Measurements from ENCODE around the gene KPNB1.

Gene KPNB1

DNA sequence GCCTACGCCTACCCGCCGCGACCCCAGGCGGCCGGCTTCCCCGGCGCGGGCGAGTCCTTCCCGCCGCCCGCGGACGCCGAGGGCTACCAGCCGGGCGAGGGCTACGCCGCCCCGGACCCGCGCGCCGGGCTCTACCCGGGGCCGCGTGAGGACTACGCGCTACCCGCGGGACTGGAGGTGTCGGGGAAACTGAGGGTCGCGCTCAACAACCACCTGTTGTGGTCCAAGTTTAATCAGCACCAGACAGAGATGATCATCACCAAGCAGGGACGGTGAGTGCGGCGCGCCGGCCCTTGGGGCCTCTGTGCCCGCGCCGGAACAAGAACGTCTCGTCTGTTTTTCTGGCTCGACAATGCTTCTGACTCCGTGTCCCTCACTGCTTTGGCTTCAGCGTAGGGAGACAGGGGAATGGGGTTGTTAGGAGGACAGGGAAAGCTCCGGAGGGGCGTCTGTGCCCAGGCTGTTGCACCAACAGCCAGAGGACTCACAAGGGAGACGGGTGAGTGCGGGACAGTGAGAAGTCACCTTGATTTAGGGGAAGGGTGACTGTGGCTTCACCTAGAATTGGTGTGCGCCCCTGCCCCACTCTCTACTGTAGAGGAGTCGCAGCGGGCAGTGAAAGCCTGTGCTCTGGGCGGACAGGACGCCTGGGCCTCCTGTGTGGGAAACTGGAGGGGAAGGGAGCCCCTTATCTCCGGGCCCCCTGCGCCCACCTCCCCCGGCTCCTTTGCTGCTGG, 84.1 kb downstream of the KPNB1 start:
- TF ChIP-seq, protein P1, sequence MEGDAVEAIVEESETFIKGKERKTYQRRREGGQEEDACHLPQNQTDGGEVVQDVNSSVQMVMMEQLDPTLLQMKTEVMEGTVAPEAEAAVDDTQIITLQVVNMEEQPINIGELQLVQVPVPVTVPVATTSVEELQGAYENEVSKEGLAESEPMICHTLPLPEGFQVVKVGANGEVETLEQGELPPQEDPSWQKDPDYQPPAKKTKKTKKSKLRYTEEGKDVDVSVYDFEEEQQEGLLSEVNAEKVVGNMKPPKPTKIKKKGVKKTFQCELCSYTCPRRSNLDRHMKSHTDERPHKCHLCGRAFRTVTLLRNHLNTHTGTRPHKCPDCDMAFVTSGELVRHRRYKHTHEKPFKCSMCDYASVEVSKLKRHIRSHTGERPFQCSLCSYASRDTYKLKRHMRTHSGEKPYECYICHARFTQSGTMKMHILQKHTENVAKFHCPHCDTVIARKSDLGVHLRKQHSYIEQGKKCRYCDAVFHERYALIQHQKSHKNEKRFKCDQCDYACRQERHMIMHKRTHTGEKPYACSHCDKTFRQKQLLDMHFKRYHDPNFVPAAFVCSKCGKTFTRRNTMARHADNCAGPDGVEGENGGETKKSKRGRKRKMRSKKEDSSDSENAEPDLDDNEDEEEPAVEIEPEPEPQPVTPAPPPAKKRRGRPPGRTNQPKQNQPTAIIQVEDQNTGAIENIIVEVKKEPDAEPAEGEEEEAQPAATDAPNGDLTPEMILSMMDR (IDR thresholded peaks at IDR 0.05; ENCODE audit: extremely low read depth, missing control alignments) = no peak

DNA sequence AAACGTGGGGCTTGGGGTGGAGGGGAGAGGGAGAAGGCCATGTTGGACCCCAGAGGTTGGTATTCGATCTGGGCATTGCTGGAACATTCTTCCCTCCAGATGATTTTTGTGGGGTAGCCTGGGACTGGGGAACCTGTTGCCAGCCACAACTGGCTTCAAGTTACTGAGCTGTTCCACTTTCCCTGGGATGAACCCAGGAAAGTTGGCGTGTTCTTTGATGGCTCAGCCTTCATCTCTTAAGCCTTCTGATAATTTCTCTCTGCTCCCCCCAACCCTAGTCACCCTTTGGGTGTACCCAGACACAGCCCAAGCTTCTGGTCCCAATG, 85.4 kb downstream of the KPNB1 start:
- no peak for DNase-seq (ENCODE audit: low spot score)
- TF ChIP-seq, protein P1 (IDR thresholded peaks at IDR 0.05; ENCODE audit: extremely low read depth, missing control alignments) = no peak

More for the DNA sequence above, 84.1 kb downstream of the KPNB1 start:
- peak; percentile 44 for DNase-seq (ENCODE audit: low spot score)
